GM12878 (cell line): ENCODE measurements around the gene IL3RA. TPM values are rescaled to one million over a fixed set of nuclear protein-coding genes. Genes with fewer than 3 reads are reported as not detected.
A peak's percentile ranks its signal among the peaks of the same experiment; 100 is the strongest.

Source experiments
- ATAC-seq: fragments of 200-7000 bp; cut with Tn5 transposase; 3 replicates; pipeline ENCODE4 v1.9.1; 2020; ENCODE audit warnings: mild to moderate bottlenecking, moderate library complexity
- BruUV-seq: library from RNA; stranded (reverse); fragments of 400-500 nt; replicated peaks from 2 replicates; lab custom pipeline; 2021; lab: Mats Ljungman, UMichigan
- CTCF ChIA-PET: fragments of 300-600 bp; sonication (Branson Sonifier 250); formaldehyde crosslinking; extraction: SDS; loops from one replicate; lab custom pipeline; 2021; ENCODE audit warnings: inconsistent platforms; lab: Yijun Ruan, JAX
- POLR2A ChIA-PET: fragments of 350-600 bp; formaldehyde crosslinking; extraction: SDS; loops from one replicate; lab custom pipeline; 2021; ENCODE audit warnings: inconsistent platforms; lab: Charles Lee
- RAD21 ChIA-PET: fragments of 300-600 bp; sonication (Branson Sonifier 250); formaldehyde crosslinking; loops from one replicate; lab custom pipeline; 2023; ENCODE audit warnings: antibody characterized with exemption; ENCODE audit not compliant: unreplicated experiment; lab: Charles Lee
- SMC1A ChIA-PET: fragments of 300-600 bp; sonication (Branson Sonifier 250); formaldehyde crosslinking; loops from one replicate; lab custom pipeline; 2023; ENCODE audit not compliant: unreplicated experiment, uncharacterized antibody; lab: Charles Lee
- DNase-seq: peaks from one replicate; pipeline ENCODE4 v3.0.0-alpha.2; 2011; ENCODE audit warnings: low read depth, low spot score
- FAIRE-seq: peaks from 3 replicates; lab custom pipeline; 2011; peaks lifted over from hg19 to GRCh38; lab: Jason Lieb, UNC
- H2AFZ ChIP-seq: 2 replicates; pipeline ENCODE4 v1.6.0; 2011; ENCODE audit warnings: low read depth, low read length, control low read depth; ENCODE audit not compliant: control insufficient read depth
- H3K27ac ChIP-seq: 2 replicates; pipeline ENCODE4 v1.5.1; 2011; ENCODE audit warnings: control low read depth; ENCODE audit not compliant: control insufficient read depth, insufficient read depth
- H3K27me3 ChIP-seq, 2 experiments: replicated peaks in 1 of 2; 2 replicates each; pipeline versions ENCODE4 v1.6.0 to v1.6.1; 2011; ENCODE audit warnings: low read length in 1 of 2; ENCODE audit not compliant: control insufficient read depth in 2 of 2, insufficient read depth in 2 of 2
- H3K36me3 ChIP-seq, 2 experiments: 2 replicates each; pipeline ENCODE4 v1.5.1; 2011; ENCODE audit warnings: low read length in 1 of 2; ENCODE audit not compliant: control insufficient read depth in 2 of 2, insufficient read depth in 2 of 2
- H3K4me1 ChIP-seq: 2 replicates; pipeline ENCODE4 v1.6.1; 2011; ENCODE audit warnings: mild to moderate bottlenecking, low read length, moderate library complexity, mixed read lengths; ENCODE audit not compliant: control insufficient read depth, insufficient read depth
- H3K4me2 ChIP-seq: 2 replicates; pipeline ENCODE4 v1.6.0; 2011; ENCODE audit warnings: control low read depth; ENCODE audit not compliant: control insufficient read depth, insufficient read depth
- H3K4me3 ChIP-seq: fragments of 200-600 bp; sonication (generic); 2 replicates; pipeline ENCODE4 v1.5.1; 2016
- H3K79me2 ChIP-seq: 2 replicates; pipeline ENCODE4 v1.6.0; 2011; ENCODE audit warnings: low read length; ENCODE audit not compliant: control insufficient read depth, insufficient read depth
- H3K9ac ChIP-seq: 2 replicates; pipeline ENCODE4 v1.8.0; 2011; ENCODE audit warnings: low read length, control low read depth, mixed read lengths; ENCODE audit not compliant: control insufficient read depth, insufficient read depth
- H3K9me3 ChIP-seq: replicated peaks from 3 replicates; pipeline ENCODE4 v1.5.1; 2011; ENCODE audit warnings: mild to moderate bottlenecking, low read length; ENCODE audit not compliant: control insufficient read depth, insufficient read depth
- H4K20me1 ChIP-seq: 2 replicates; pipeline ENCODE4 v1.6.0; 2011; ENCODE audit not compliant: control insufficient read depth, insufficient read depth
- BRCA1 ChIP-seq: IDR thresholded peaks from 2 replicates; pipeline ENCODE4 v1.6.1; 2011; ENCODE audit warnings: low read depth, low read length, improper control_type of control experiment
- EP300 ChIP-seq, 2 experiments: fragments of 150-350 bp in 1 of 2; IDR thresholded peaks; 2 replicates each; pipeline ENCODE4 v1.6.1; 2011 to 2012; ENCODE audit warnings: low read depth in 2 of 2, low read length in 2 of 2, borderline replicate concordance in 1 of 2, improper control_type of control experiment in 1 of 2, inconsistent platforms in 1 of 2; ENCODE audit not compliant: control insufficient read depth in 1 of 2
- MEF2B ChIP-seq: fragments of 450-650 bp; IDR thresholded peaks from 2 replicates; pipeline ENCODE4 v1.6.1; 2018; ENCODE audit warnings: mild to moderate bottlenecking, moderate library complexity; ENCODE audit not compliant: partially characterized antibody, poor library complexity, severe bottlenecking
- MXI1 ChIP-seq: fragments of 150-350 bp; IDR thresholded peaks from 2 replicates; pipeline ENCODE4 v1.6.1; 2011; ENCODE audit warnings: low read depth, mild to moderate bottlenecking, inconsistent platforms, low read length, improper control_type of control experiment
- PAX5 ChIP-seq: IDR thresholded peaks from 2 replicates; pipeline ENCODE4 v1.6.1; 2011; ENCODE audit warnings: low read depth, low read length, borderline replicate concordance
- PML ChIP-seq: IDR thresholded peaks from 2 replicates; pipeline ENCODE4 v1.6.1; 2012; ENCODE audit warnings: low read length, inconsistent platforms
- POLR2A ChIP-seq: IDR thresholded peaks from 2 replicates; pipeline ENCODE4 v1.6.1; 2011; ENCODE audit warnings: low read depth, mild to moderate bottlenecking, low read length
- POLR2AphosphoS2 ChIP-seq: IDR thresholded peaks from 2 replicates; pipeline ENCODE4 v1.6.1; 2011; ENCODE audit warnings: low read depth, mild to moderate bottlenecking, low read length, improper control_type of control experiment, moderate library complexity
- POLR2AphosphoS5 ChIP-seq: IDR thresholded peaks from 2 replicates; pipeline ENCODE4 v1.6.1; 2011; ENCODE audit warnings: mild to moderate bottlenecking, low read length, inconsistent platforms
- POU2F2 ChIP-seq: IDR thresholded peaks from 3 replicates; pipeline ENCODE4 v1.6.1; 2011; ENCODE audit warnings: low read depth, mild to moderate bottlenecking, low read length, borderline replicate concordance
- SIN3A ChIP-seq: IDR thresholded peaks from 2 replicates; pipeline ENCODE4 v1.6.1; 2012; ENCODE audit warnings: low read depth, low read length, improper control_type of control experiment
- SPI1 ChIP-seq: IDR thresholded peaks from 2 replicates; pipeline ENCODE4 v1.6.1; 2011; ENCODE audit warnings: low read depth, mild to moderate bottlenecking, low read length, moderate library complexity, borderline replicate concordance; ENCODE audit not compliant: insufficient read depth
- STAT3 ChIP-seq: IDR thresholded peaks from 2 replicates; pipeline ENCODE4 v1.6.1; 2011; ENCODE audit warnings: low read depth, low read length, improper control_type of control experiment
- ZBED1 ChIP-seq: IDR thresholded peaks from 2 replicates; pipeline ENCODE4 v1.6.1; 2016; ENCODE audit warnings: borderline replicate concordance
- WGBS: methylation state at CpG from one replicate; pipeline ENCODE4 v1.1.6; 2016; ENCODE audit warnings: low lambda C conversion rate; ENCODE audit not compliant: insufficient replicate concordance, insufficient coverage; ENCODE audit errors: missing lambda C conversion rate; 5-methylcytosine and 5-hydroxymethylcytosine counted together
- in situ Hi-C: fragments of 300-500 bp; cut with MboI; formaldehyde crosslinking; loops from 9 replicates; pipeline ENCODE4 v1.14.3; 2018; ENCODE audit warnings: mixed read lengths
- intact Hi-C: fragments of 100-400 bp; cut with micrococcal nuclease; formaldehyde crosslinking; loops from one replicate; pipeline ENCODE4 v1.14.2; 2022; ENCODE audit not compliant: unreplicated experiment
- polyA plus RNA-seq, 11 experiments: library from polyadenylated mRNA; depleted of rRNA in 4 of 11; unstranded in 6 of 11; stranded (reverse) in 5 of 11; fragments of >200 nt; fragmentation: Nextera tagmentation in 4 of 11; fragmentation: Illumina TruSeq in 1 of 11; extraction: Ambion mirVana in 4 of 11; extraction: Trizol in 1 of 11; gene quantifications; 1 replicate in 1 of 11; 2 replicates in 10 of 11; pipeline versions ENCODE4 v1.2.1 to v1.2.3, GENCODE V29; 2011 to 2016; ENCODE audit warnings: inconsistent platforms in 2 of 11, missing spikeins in 2 of 11, low read depth in 1 of 11
- total RNA-seq, 4 experiments: library from RNA; depleted of rRNA in 3 of 4; stranded (reverse); fragments of >200 nt in 3 of 4; fragmentation: Illumina TruSeq in 1 of 4; extraction: Trizol in 1 of 4; gene quantifications; 2 replicates each; pipeline versions ENCODE4 v1.2.1 to v1.2.3, GENCODE V29; 2013 to 2021
- TF ChIP-seq, protein P1 (sequence below): IDR thresholded peaks from 2 replicates; pipeline ENCODE4 v1.6.1; 2011; ENCODE audit warnings: borderline replicate concordance, low read depth, mild to moderate bottlenecking, moderate library complexity, low read length; ENCODE audit not compliant: insufficient read depth, poor library complexity, severe bottlenecking
- TF ChIP-seq, protein P2 (sequence below): IDR thresholded peaks from 2 replicates; pipeline ENCODE4 v1.6.1; 2011; ENCODE audit warnings: low read depth, mild to moderate bottlenecking, low read length, moderate library complexity, borderline replicate concordance; ENCODE audit errors: extremely low read depth
- TF ChIP-seq, protein P3 (sequence below): fragments of 150-350 bp; IDR thresholded peaks from 2 replicates; pipeline ENCODE4 v1.6.1; 2014; ENCODE audit warnings: mild to moderate bottlenecking, low read depth, low read length
- TF ChIP-seq, protein P4 (sequence below): fragments of 150-350 bp; IDR thresholded peaks from 2 replicates; pipeline ENCODE4 v1.6.1; 2016; ENCODE audit warnings: low read depth, low read length

IL3RA gene
- total and polyA plus RNA-seq, 10 of the 15 experiments (the other 5 are each of a cell fraction or from before 2014, with no cell fraction given): 2.1 to 31.1 (median 17.9) TPM

DNA sequence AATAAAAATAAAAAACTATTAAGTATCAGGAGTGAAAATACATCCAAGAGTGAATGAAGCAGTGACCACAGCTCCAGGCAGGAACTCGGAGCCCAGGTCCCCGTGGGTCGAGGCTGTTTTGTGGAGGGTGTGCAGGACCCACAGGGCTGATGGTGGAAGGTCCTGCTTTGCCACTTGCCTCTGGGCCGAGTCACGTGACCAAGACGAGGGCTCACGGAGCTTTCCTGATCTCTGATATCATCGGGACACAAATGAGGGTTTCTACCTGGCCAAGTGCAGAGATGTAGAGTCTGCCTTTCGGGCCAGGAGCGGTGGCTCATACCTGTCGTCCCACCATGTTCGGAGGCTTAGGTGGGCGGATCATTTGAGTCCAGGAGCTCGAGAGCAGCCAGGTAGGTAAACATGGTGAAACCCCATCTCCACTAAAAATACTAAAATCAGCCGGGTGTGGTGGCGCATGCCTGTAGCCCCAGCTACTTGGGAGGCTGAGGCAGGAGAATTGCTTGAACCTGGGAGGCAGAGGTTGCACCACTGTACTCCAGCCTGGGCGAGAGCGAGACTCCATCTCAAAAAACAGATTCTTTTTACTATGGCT lies 48.2 kb downstream of the IL3RA start:
- FAIRE-seq (no peak), ATAC-seq (peak; percentile 1; the same call in 2 of the 3 replicates), DNase-seq (no peak)
- Histone ChIP-seq H3K79me2 (peaks cover 23% of the 10 kb centered on the region), H4K20me1 (peaks cover 9% of the 10 kb centered on the region; the same call in 1 of the 2 replicates), H3K36me3 (peaks cover 43 to 48% of the 10 kb centered on the region in 2 experiments), H3K9ac (no peak overlapping the region), H2AFZ (no peak overlapping the region), H3K4me1 (peaks cover 8% of the 10 kb centered on the region; the same call in 1 of the 2 replicates), H3K27ac (no peak overlapping the region), H3K27me3 (no peaks in the 10 kb centered on the region), H3K4me3 (no peak overlapping the region), H3K4me2 (no peak overlapping the region), H3K9me3 (no peaks in the 10 kb centered on the region)
- no TSS peak for BruUV-seq
- ChIA-PET POLR2A (no interaction called here), SMC1A (no interaction called here), RAD21 (no interaction called here), CTCF (no interaction called here)
- intact Hi-C loops (no loop called here), in situ Hi-C loops (no loop called here)
- WGBS: 95% methylated on average over 18 of the region's 18 CpGs
- TF ChIP-seq POLR2AphosphoS2: peak; percentile 82
- no peak for TF ChIP-seq STAT3
- no peak for TF ChIP-seq MXI1
- peak; percentile 56; the same call in 1 of the 3 replicates for TF ChIP-seq POU2F2
- no peak for TF ChIP-seq EP300 (IDR thresholded peaks at IDR 0.05; ENCODE audit: borderline replicate concordance in 1 of 2, control insufficient read depth in 1 of 2, low read depth in 2 of 2, low read length in 2 of 2)
- TF ChIP-seq ZBED1: peak; percentile 54; the same call in 1 of the 2 replicates
- no peak for TF ChIP-seq BRCA1
- TF ChIP-seq, protein P1, sequence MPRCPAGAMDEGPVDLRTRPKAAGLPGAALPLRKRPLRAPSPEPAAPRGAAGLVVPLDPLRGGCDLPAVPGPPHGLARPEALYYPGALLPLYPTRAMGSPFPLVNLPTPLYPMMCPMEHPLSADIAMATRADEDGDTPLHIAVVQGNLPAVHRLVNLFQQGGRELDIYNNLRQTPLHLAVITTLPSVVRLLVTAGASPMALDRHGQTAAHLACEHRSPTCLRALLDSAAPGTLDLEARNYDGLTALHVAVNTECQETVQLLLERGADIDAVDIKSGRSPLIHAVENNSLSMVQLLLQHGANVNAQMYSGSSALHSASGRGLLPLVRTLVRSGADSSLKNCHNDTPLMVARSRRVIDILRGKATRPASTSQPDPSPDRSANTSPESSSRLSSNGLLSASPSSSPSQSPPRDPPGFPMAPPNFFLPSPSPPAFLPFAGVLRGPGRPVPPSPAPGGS: peak; percentile 49
- TF ChIP-seq, protein P2, sequence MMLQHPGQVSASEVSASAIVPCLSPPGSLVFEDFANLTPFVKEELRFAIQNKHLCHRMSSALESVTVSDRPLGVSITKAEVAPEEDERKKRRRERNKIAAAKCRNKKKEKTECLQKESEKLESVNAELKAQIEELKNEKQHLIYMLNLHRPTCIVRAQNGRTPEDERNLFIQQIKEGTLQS: no peak
- TF ChIP-seq, protein P3, sequence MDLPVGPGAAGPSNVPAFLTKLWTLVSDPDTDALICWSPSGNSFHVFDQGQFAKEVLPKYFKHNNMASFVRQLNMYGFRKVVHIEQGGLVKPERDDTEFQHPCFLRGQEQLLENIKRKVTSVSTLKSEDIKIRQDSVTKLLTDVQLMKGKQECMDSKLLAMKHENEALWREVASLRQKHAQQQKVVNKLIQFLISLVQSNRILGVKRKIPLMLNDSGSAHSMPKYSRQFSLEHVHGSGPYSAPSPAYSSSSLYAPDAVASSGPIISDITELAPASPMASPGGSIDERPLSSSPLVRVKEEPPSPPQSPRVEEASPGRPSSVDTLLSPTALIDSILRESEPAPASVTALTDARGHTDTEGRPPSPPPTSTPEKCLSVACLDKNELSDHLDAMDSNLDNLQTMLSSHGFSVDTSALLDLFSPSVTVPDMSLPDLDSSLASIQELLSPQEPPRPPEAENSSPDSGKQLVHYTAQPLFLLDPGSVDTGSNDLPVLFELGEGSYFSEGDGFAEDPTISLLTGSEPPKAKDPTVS: no peak
- TF ChIP-seq, protein P4, sequence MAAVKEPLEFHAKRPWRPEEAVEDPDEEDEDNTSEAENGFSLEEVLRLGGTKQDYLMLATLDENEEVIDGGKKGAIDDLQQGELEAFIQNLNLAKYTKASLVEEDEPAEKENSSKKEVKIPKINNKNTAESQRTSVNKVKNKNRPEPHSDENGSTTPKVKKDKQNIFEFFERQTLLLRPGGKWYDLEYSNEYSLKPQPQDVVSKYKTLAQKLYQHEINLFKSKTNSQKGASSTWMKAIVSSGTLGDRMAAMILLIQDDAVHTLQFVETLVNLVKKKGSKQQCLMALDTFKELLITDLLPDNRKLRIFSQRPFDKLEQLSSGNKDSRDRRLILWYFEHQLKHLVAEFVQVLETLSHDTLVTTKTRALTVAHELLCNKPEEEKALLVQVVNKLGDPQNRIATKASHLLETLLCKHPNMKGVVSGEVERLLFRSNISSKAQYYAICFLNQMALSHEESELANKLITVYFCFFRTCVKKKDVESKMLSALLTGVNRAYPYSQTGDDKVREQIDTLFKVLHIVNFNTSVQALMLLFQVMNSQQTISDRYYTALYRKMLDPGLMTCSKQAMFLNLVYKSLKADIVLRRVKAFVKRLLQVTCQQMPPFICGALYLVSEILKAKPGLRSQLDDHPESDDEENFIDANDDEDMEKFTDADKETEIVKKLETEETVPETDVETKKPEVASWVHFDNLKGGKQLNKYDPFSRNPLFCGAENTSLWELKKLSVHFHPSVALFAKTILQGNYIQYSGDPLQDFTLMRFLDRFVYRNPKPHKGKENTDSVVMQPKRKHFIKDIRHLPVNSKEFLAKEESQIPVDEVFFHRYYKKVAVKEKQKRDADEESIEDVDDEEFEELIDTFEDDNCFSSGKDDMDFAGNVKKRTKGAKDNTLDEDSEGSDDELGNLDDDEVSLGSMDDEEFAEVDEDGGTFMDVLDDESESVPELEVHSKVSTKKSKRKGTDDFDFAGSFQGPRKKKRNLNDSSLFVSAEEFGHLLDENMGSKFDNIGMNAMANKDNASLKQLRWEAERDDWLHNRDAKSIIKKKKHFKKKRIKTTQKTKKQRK: no peak
- no peak for TF ChIP-seq MEF2B
- TF ChIP-seq POLR2AphosphoS5: peak; percentile 63
- peak; percentile 13; the same call in 1 of the 2 replicates for TF ChIP-seq PAX5
- TF ChIP-seq SIN3A: no peak
- TF ChIP-seq POLR2A: peak; percentile 79
- TF ChIP-seq SPI1: no peak
- TF ChIP-seq PML: no peak
